HG03565 (cell line): ENCODE data around the gene GPR18.
"Not testable (repeated sequence)": the region's sequence is repeated elsewhere in the genome, so short reads cannot be mapped to it uniquely, and the experiment has no call there.

Source experiments
- ATAC-seq: cut with Tn5 transposase; IDR thresholded peaks from one replicate; pipeline ENCODE4 v1.9.1; 2021; ENCODE audit warnings: mild to moderate bottlenecking, moderate library complexity; ENCODE audit not compliant: unreplicated experiment

The GPR18 gene

DNA sequence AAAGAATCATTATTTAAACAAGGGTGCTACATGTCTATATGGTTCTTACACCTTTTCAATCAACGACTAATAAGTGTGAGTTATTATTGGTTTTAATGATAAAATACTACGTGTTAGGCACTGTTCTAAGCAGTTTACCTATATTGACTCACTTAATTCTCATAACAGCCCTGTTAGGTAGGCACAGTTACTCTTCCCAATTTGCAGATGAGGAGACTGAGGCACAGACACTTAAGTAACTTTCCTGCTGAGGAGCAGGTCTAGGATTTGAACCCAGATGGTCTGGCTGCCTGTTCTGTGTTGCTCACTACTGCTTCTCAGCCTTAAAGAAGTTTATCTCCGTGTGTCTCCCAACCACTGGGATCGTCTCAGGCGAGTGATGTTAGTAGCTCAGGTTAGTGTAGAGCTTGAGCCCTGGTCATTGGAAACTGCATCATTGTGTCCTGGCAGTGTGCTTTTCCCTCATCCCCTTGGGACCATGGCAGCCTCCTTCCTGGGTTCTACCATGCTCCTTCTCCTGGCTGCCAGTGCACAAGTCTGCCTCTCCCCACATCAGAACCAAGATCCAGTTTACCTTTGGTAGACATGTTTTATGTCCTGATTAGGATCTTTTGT is 46.7 kb downstream of the GPR18 start:
- no peak for ATAC-seq

GRCh38 chr13:99210627-99211026 is 47.6 kb downstream of the GPR18 start:
- ATAC-seq, result not testable (repeated sequence)

DNA sequence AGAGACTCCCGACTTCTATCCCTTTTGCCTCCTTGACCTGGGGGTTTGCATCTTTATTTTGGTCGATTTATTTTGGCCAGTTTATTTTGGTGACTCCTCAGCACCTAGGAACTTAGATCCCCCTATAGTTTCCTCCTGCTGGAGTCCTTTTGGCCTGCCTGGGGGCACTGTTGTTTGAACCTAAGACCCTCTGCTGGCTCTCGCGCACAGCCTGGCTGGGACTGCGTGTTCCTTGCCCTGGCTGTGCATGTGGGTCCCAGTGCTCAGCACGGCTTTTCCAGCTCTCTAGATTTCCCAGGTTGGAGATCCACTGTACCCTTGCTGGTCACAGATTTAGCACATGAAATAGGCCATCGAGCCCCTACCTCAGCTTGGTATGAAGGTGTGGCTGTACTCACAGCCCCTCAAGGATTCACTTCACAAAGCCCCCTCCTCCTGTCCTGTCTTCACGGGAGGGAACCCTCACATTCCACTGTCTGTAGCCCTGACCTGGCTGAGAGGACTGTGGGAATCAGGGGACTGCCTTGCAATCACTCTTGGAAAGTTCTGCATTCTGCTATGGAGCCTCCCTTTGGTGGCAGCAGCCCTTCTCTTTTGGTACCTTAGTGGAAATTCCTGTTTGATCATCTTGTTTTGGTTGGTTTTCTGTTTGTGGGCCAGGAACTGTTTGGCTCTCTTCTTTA is 49.2 kb downstream of the GPR18 start:
- ATAC-seq, result no peak

DNA sequence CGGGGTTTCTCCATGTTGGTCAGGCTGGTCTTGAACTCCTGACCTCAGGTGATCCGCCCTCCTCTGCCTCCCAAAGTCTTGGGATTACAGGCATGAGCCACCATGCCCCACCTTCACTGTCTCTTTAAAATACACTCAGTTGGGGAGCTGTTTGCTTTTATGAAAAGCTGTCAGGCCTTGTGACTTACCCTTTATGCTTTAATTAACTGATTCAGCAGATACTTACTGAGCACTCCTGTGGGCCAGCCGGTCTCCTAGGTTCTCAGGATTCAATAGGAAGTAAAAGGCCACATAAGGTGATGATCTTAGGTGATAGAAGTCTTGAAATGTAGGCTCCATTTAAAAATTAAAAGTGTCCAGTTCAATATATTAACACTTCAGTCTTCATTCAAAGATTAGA is 50.0 kb downstream of the GPR18 start:
- no peak for ATAC-seq

DNA sequence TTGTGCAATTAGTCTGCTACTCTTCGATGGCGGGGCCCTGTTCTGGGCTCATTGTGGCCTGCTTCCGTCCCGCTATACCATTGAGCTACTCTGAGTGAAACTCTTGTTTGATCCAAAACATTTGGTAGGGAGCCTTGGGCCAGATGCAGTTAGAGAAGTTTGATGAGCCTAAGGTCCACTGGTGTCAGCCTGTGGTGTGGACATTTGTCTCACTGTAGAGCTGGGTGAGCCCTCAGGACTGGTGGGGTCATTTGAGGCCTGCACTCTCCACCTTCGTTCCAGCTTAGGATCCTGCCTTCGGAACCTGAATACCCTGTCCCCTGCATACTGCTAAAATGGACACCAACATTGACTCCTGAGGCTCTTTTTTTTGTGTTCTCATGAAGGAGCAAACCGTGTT is 50.7 kb downstream of the GPR18 start:
- ATAC-seq, result no peak

- ATAC-seq, result no peak
These were observed 51.3 kb downstream of the GPR18 start for GRCh38 chr13:99206873-99207272.

DNA sequence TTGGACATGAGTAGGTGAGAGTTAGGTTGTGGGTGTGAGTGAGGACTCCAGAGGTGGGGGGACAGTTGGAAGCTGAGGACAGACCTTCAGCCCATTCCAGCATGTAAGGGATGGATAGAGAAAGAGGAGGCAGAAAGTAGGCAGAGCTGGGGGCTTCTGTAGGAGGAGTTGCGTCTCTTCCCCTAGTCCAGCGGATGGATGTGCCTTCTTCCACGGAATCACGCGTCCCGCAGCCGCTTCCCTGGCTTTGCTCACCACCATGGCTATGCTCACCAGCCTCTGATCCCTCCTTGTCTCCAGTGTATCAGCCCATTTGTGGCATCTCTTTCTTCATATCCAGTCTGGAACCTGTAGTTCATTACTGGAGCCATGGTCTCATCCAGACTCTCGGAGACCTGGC is 52.0 kb downstream of the GPR18 start:
- ATAC-seq, result no peak

DNA sequence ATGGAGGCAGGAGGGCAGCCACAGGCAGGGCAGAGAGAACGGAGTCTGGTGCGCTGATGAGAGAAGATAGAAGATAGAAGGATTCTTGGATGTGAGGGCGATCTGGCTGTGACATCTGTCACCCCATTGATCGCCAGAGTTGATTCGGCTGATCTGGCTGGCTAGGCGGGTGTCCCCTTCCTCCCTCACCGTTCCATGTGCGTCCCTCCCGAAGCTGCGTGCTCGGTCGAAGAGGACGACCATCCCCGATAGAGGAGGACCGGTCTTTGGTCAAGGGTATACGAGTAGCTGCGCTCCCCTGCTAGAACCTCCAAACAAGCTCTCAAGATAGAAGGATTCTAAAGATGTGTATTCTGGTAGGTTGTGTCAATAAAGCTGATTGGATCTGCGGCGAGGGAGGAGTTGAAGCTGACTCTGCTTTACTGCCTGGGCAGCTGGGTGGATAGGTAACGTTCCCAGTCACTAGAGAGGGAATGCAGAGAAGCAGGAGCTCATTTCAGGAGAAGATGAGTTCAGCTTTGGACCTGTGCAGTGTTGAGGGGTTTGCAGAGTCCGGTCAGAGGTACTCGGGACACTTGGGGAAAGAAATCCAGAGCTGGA is 52.5 kb downstream of the GPR18 start:
- ATAC-seq, result no peak
